GM12873 (cell line): ENCODE results near the gene PPP1R26.

Experiments
- TF ChIP-seq, protein P1 (sequence below): IDR thresholded peaks from 2 replicates; pipeline ENCODE4 v1.5.1; 2012; ENCODE audit warnings: low read depth, mild to moderate bottlenecking, moderate library complexity, low read length, control low read depth; ENCODE audit not compliant: insufficient read depth; ENCODE audit errors: missing control alignments

PPP1R26 gene

DNA sequence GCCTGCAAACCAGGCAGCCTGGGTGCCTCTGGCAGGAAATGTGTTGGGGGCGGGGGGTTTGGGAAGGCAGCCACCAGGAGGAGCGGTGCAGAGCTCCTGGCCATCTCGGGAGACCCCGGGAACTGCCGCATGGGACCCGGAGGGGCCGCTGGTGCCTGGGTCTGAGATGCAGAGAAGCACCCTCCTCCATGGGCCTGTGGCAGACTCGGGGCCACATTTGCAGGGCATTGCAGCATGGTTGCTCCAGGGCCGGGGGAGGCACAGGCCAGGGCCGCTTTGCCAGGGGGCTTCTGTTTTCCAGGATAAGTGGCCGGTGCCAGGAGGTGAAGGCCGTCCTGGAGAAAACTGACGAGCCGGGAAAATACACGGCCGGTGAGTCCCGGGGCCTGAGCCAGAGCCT is 43.3 kb downstream of the PPP1R26 start:
- TF ChIP-seq, protein P1, sequence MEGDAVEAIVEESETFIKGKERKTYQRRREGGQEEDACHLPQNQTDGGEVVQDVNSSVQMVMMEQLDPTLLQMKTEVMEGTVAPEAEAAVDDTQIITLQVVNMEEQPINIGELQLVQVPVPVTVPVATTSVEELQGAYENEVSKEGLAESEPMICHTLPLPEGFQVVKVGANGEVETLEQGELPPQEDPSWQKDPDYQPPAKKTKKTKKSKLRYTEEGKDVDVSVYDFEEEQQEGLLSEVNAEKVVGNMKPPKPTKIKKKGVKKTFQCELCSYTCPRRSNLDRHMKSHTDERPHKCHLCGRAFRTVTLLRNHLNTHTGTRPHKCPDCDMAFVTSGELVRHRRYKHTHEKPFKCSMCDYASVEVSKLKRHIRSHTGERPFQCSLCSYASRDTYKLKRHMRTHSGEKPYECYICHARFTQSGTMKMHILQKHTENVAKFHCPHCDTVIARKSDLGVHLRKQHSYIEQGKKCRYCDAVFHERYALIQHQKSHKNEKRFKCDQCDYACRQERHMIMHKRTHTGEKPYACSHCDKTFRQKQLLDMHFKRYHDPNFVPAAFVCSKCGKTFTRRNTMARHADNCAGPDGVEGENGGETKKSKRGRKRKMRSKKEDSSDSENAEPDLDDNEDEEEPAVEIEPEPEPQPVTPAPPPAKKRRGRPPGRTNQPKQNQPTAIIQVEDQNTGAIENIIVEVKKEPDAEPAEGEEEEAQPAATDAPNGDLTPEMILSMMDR, result no peak

- TF ChIP-seq, protein P1, result no peak
These were observed 44.0 kb downstream of the PPP1R26 start for GRCh38 chr9:135523521-135524129.

GRCh38 chr9:135524130-135524861 is 44.7 kb downstream of the PPP1R26 start:
- TF ChIP-seq, protein P1, result no peak

DNA sequence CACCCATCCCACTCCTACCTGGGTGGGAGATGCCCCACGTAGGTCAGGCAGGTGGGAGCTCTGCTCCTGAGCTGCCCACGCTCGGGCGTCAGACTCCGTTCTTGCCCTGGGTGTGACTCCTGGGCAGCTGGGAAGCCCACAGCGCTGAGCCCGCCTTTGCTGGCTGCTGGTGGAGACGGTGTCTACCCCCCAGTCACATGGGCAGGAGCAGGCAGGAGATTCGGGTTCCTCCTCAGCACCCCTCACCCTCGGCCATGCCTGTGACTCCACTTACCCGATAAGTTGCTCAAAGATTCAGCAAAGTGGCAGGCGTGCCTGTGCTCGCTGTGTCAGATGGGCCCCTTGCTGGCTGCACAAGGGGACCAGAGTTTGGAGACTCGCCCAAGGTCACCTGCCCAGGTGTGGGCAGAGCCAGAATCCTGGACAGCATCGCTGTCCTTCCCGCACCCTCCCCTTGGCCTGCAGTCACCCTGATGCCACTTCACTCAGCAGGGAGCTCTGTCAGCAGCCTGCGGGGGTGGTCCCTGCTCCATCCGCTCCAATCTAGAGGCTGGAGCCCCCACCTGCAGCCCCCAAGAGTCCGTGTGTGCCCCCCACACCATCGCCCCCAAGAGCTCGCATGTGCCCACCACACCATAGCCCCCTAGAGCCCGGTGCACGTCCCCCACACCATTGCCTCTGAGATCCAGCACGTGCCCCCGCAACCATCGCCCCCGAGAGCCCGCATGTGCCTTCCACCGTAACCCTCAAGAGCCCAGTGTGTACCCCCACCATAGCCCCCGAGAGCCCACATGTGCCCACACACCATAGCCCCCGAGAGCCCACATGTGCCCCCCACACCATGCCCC is 45.9 kb downstream of the PPP1R26 start:
- TF ChIP-seq, protein P1, result no peak

DNA sequence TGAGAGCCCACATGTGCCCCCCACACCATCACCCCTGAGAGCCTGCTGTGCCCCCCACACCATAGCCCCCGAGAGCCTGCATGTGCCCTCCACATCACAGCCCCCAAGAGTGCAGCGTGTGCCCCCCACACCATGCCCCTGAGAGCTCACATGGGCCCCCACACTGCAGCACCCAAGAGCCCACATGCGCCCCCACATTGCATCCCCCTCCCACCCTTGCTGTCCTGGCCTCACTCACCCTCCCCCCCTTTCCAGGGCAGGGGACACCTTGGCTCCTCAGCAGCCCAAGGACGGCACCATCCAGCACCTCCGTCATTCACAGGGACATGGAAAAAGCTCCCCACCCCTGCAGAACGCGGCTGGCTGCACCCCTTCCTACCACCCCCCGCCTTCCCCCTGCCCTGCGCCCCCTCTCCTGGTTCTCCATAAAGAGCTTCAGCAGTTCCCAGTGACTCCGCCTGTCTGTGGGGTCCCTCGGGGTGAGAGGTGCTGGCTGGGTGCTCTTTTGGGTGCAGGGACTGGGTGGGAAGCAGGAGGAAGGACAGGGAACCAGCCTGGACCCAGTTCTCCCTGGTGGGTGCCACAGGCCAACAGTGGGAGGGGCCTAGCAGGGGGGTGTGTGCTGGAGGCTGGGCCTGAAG is 46.6 kb downstream of the PPP1R26 start:
- TF ChIP-seq, protein P1, result no peak

DNA sequence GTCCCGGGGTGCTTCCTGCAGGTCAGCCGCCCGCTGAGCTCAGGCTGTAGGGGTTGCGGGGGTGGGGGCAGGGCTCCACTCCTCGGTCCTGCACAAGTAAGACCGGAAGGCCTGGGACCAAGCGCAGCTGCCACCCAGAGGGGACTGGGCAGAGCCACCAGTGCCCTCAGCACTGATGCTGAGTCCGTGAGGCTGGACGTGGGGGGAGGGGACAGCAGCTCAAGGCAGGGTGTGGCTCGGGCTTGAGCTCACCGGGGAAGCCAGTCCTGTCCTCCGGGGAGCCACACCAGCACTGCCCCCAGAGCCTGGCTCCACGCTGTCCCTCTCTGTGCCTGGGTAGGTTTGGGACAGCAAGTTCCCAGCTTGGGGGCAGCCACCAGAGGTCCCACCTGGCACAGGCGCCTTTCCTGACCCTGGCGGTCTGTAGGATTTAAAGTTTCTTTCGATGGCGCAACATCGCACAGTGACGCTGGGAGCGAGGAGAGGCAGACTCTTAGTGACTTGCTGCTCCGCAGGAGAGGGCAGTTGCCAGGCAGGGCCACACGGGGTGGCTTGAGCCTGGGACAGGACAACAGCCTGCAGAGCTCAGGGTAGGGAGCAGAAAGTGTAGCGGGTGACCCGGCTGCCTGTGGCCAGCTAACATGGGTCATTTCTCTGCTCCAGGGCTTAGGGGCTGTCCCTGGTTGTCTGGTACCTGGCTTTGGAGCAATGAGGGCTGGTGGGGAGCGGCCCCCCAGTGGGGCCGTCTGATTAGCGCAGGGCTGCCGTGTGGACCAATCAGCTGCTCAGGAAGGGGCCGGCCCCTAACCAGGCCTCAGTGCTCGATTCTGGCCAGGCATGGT is 47.4 kb downstream of the PPP1R26 start:
- TF ChIP-seq, protein P1, result no peak
